Body of pancreas (tissue), 4 donors: ENCODE results near the gene STRADB. TPM values are rescaled to one million over a fixed set of nuclear protein-coding genes. Genes with fewer than 3 reads are reported as not detected.

Experiments used
- ATAC-seq: fragments of 150-250 bp; one replicate; pipeline ENCODE4 v1.9.1; 2016
- DNase-seq, 4 donors: peaks; one replicate each; pipeline ENCODE4 v3.0.0-alpha.2; 2019
- H3K27ac ChIP-seq, 4 donors: fragments of 200-600 bp; sonication (generic); 1 replicate in 3 of 4; 2 replicates in 1 of 4; pipeline versions ENCODE4 v1.5.1 to v1.6.1; 2016 to 2019; ENCODE audit warnings: mild to moderate bottlenecking in 1 of 4, mixed read lengths in 1 of 4, moderate library complexity in 1 of 4
- H3K27me3 ChIP-seq, 2 donors: fragments of 200-600 bp; sonication (generic); one replicate each; pipeline ENCODE4 v1.6.0; 2016; ENCODE audit warnings: mild to moderate bottlenecking in 1 of 2
- H3K36me3 ChIP-seq, 2 donors: fragments of 200-600 bp; sonication (generic); replicated peaks in 1 of 2; 2 replicates each; pipeline ENCODE4 v1.5.1; 2016; ENCODE audit warnings: low read depth in 2 of 2; ENCODE audit not compliant: insufficient read depth in 1 of 2
- H3K4me1 ChIP-seq: fragments of 200-600 bp; sonication (generic); one replicate; pipeline ENCODE4 v1.6.0; 2016
- H3K4me3 ChIP-seq, 2 donors: fragments of 200-600 bp; sonication (generic); 1 replicate in 1 of 2; 2 replicates in 1 of 2; pipeline ENCODE4 v1.5.1; 2016 to 2019
- H3K9me3 ChIP-seq, 3 donors: fragments of 200-600 bp; sonication (generic); 1 replicate in 2 of 3; 2 replicates in 1 of 3; pipeline ENCODE4 v1.5.1; 2016
- POLR2A ChIP-seq, 3 donors: fragments of 450-650 bp; IDR thresholded peaks; one replicate each; pipeline ENCODE4 v1.6.1; 2016; ENCODE audit warnings: antibody characterized with exemption in 3 of 3, mild to moderate bottlenecking in 2 of 3
- WGBS, 2 donors: methylation state at CpG; one replicate each; pipeline ENCODE4 v1.1.5; 2017; 5-methylcytosine and 5-hydroxymethylcytosine counted together
- intact Hi-C: fragments of 100-400 bp; cut with DNase I; formaldehyde crosslinking; loops from one replicate; pipeline ENCODE4 v1.15.1; 2023
- total RNA-seq, 2 donors: library from RNA; depleted of rRNA; stranded (reverse); fragments of >200 nt; gene quantifications; one replicate each; pipeline ENCODE4 v1.1.0, GENCODE V29; 2016
- TF ChIP-seq, protein P1 (sequence below), 7 experiments: fragments of 450-650 bp in 4 of 7; fragments of 200-600 bp in 3 of 7; sonication (generic) in 3 of 7; IDR thresholded peaks; one replicate each; pipeline ENCODE4 v1.5.1; 2016 to 2019; ENCODE audit warnings: antibody characterized with exemption in 7 of 7

The STRADB gene
- total RNA-seq, 2 donors from 2014 or later: 21.0 to 24.7 TPM

DNA sequence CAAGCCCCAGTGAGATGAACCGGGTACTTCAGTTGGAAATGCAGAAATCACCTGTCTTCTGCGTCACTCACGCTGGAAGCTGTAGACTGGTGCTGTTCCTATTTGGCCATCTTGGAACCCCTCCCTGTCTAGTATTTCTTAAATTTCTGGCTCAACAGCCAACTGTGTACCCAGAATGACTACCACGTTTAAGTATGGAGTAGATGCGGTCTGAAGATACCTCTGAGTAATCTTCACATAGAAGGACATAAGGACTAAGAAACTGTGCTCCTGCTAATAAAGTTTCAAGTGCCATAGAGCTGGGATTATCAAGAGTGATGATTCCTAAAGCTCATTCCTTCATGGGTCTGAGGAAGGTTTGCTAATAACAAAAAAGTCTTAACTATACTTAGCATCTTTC lies 20.7 kb upstream of the STRADB start:
- ATAC-seq (no peak), DNase-seq (no peak)
- TF ChIP-seq, protein P1, sequence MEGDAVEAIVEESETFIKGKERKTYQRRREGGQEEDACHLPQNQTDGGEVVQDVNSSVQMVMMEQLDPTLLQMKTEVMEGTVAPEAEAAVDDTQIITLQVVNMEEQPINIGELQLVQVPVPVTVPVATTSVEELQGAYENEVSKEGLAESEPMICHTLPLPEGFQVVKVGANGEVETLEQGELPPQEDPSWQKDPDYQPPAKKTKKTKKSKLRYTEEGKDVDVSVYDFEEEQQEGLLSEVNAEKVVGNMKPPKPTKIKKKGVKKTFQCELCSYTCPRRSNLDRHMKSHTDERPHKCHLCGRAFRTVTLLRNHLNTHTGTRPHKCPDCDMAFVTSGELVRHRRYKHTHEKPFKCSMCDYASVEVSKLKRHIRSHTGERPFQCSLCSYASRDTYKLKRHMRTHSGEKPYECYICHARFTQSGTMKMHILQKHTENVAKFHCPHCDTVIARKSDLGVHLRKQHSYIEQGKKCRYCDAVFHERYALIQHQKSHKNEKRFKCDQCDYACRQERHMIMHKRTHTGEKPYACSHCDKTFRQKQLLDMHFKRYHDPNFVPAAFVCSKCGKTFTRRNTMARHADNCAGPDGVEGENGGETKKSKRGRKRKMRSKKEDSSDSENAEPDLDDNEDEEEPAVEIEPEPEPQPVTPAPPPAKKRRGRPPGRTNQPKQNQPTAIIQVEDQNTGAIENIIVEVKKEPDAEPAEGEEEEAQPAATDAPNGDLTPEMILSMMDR (IDR thresholded peaks at IDR 0.05): no peak
- TF ChIP-seq POLR2A (IDR thresholded peaks at IDR 0.05): no peak
- Histone ChIP-seq H3K27ac (no peak overlapping the region), H3K9me3 (no peaks in the 10 kb centered on the region), H3K4me3 (no peak overlapping the region), H3K36me3 (no peaks in the 10 kb centered on the region), H3K4me1 (peaks cover 21% of the 10 kb centered on the region), H3K27me3 (no peaks in the 10 kb centered on the region)
- intact Hi-C loops: no loop called here
- WGBS, 2 donors: 76 to 99% methylated on average over 4 to 5 of the region's 5 CpGs

DNA sequence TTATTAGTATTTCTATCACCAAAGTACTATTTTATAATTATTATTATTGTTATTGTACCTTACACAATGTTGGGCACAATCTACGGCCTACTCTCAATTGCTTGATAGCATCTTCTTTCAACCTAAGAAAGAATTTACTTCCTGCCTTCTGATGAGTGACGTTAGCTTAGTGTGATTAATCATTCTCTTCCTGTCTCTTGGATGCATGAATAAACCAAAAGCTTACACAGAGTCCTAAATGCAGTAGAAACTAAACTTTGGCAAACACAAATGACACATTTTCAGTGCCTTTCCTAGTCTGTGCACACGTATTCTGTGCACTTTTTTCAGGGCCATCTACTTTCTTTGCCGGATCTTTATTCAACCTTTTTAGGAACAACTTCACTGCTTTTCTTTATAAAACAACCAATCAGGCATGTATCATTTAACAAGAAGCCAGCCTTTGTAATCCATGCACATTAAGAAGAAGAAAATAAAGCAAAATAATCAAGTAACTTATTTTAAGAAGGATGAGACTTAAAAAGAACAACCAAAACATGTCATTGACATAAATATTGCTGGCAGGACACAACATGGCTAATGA lies 19.4 kb upstream of the STRADB start:
- DNase-seq (no peak), ATAC-seq (no peak)
- TF ChIP-seq, protein P1 (IDR thresholded peaks at IDR 0.05): no peak
- TF ChIP-seq POLR2A (IDR thresholded peaks at IDR 0.05): no peak
- Histone ChIP-seq H3K4me1 (peaks cover 21% of the 10 kb centered on the region), H3K9me3 (no peaks in the 10 kb centered on the region), H3K27me3 (no peaks in the 10 kb centered on the region), H3K36me3 (no peaks in the 10 kb centered on the region), H3K4me3 (no peak overlapping the region), H3K27ac (peak overlapping the region in 2 of 4 donors; percentile 11 to 60)
- WGBS, 2 donors: 48 to 52% methylated on average over 4 of the region's 4 CpGs
- intact Hi-C loops: no loop called here

DNA sequence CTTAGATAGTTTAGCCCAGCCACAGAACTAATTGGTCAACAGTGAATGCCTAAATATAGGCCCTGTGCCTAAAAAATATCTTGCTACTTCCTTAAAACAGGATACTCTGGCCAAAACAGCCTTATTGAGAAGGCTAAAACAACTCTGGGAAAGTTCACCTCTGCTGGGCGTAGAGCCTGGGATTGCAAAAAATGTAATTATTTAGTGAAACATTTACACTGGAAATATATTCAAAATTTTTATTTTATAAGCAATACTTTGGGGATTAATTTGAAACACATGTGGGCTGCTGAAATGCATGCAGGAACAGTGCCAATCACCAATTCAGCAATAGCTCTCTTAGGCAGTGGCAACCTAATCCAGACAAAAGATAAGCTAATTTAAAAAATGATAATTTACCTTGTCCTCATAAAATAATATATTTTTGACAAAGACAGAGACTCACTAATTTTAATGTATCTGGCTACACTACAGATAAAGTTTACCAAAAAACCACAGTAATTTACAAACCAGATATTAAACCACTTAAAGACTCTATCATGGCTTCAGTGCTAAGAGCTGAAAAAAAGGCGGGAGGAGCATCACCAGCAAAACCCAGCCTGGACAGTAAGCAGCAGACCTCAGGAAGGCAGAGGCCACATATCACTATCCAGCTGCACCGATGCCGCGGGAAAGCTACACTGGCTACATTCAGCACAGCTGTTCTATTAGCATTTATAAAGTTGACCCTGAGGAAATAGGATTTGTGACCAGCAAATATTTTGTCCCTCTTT lies 18.7 kb upstream of the STRADB start:
- no peak for ATAC-seq
- TF ChIP-seq, protein P1 (IDR thresholded peaks at IDR 0.05): no peak
- TF ChIP-seq POLR2A (IDR thresholded peaks at IDR 0.05): no peak
- Histone ChIP-seq H3K27ac (peak overlapping the region in 3 of 4 donors; percentile 11 to 60 (median 33)), H3K36me3 (no peaks in the 10 kb centered on the region), H3K4me3 (no peak overlapping the region), H3K9me3 (no peaks in the 10 kb centered on the region), H3K4me1 (peaks cover 25% of the 10 kb centered on the region), H3K27me3 (no peaks in the 10 kb centered on the region)
- WGBS, 2 donors: 57 to 67% methylated on average over 5 of the region's 5 CpGs
- DNase-seq: peak in 1 of 4 donors; percentile 19
- intact Hi-C loops: no loop called here

DNA sequence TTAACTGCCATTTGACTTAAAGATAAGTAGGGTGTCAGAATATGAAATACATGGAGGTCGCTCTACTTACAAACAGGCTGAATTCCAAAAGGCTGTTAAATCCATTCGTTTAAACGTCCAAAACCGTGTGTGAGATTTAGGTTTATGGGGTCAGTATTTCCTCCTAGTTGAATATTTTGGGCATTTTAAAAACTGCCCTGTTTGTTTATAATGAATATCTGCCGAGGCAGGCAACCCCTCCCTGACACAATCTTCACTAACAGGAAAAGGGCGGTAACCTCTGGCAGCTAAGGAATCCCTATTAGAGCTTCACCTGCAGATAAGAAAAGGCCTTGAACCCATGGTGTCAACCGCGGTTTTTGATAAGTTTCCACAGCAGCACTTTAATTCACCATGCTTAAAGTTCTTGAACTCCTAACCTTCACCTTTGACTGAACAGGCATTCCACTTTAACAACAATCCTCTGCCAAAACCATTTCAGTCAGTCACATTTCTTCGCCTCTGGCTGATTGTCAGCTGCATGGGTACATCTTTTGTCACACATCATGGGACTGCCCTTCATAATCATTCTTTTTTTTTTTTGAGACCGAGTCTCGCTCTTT lies 18.0 kb upstream of the STRADB start:
- WGBS, 2 donors: 45% methylated on average over 11 of the region's 11 CpGs
- intact Hi-C loops: no loop called here
- DNase-seq (no peak), ATAC-seq (no peak)
- Histone ChIP-seq H3K4me1 (peaks cover 32% of the 10 kb centered on the region), H3K4me3 (no peak overlapping the region), H3K27me3 (no peaks in the 10 kb centered on the region), H3K27ac (peak overlapping the region in 1 of 4 donors; percentile 33), H3K9me3 (no peaks in the 10 kb centered on the region), H3K36me3 (no peaks in the 10 kb centered on the region)
- TF ChIP-seq, protein P1 (IDR thresholded peaks at IDR 0.05): no peak
- no peak for TF ChIP-seq POLR2A (IDR thresholded peaks at IDR 0.05)
